Naive thymus-derived CD4-positive, alpha-beta T cell (primary cell): ENCODE results near the gene TOMM40L. TPM values are rescaled to one million over a fixed set of nuclear protein-coding genes. Genes with fewer than 3 reads are reported as not detected.

Experiments used
- ATAC-seq: fragments of 150-1000 bp; cut with Tn5 transposase; 2 replicates; pipeline ENCODE4 v1.10.0; 2021; ENCODE audit warnings: mild to moderate bottlenecking, moderate library complexity
- CTCF ChIA-PET: fragments of 350-600 bp; sonication (Branson Sonifier 250); formaldehyde crosslinking; loops from one replicate; lab custom pipeline; 2021; ENCODE audit warnings: antibody characterized with exemption; lab: Charles Lee
- POLR2A ChIA-PET: fragments of 350-600 bp; sonication (Branson Sonifier 250); formaldehyde crosslinking; loops from one replicate; lab custom pipeline; 2021; ENCODE audit warnings: antibody characterized with exemption, inconsistent platforms; lab: Charles Lee
- DNase-seq, 9 donors: peaks; one replicate each; pipeline versions ENCODE4 v3.0.0 to v3.0.0-alpha.2; 2020 to 2022; ENCODE audit warnings: mixed read lengths in 1 of 9
- H3K27ac ChIP-seq: one replicate; pipeline ENCODE4 v1.7.0; 2013; ENCODE audit warnings: mild to moderate bottlenecking, low read depth, low read length, moderate library complexity
- H3K27me3 ChIP-seq, 2 donors: one replicate each; pipeline ENCODE4 v1.7.0; 2013; ENCODE audit warnings: low read length in 2 of 2, mild to moderate bottlenecking in 2 of 2, moderate library complexity in 2 of 2; ENCODE audit not compliant: control insufficient read depth in 2 of 2, insufficient read depth in 2 of 2
- H3K36me3 ChIP-seq, 3 experiments: 1 replicate in 2 of 3; 2 replicates in 1 of 3; pipeline ENCODE4 v1.7.0; 2013; ENCODE audit warnings: low read length in 3 of 3, mild to moderate bottlenecking in 3 of 3, moderate library complexity in 1 of 3; ENCODE audit not compliant: insufficient read depth in 3 of 3, control insufficient read depth in 2 of 3
- H3K4me1 ChIP-seq, 2 donors: one replicate each; pipeline ENCODE4 v1.7.0; 2013; ENCODE audit warnings: low read length in 2 of 2, mild to moderate bottlenecking in 2 of 2, moderate library complexity in 1 of 2; ENCODE audit not compliant: control insufficient read depth in 2 of 2, insufficient read depth in 2 of 2
- H3K4me3 ChIP-seq: 2 replicates; pipeline ENCODE4 v1.7.0; 2013; ENCODE audit warnings: mild to moderate bottlenecking, low read length
- H3K9me3 ChIP-seq, 3 experiments: 1 replicate in 2 of 3; 2 replicates in 1 of 3; pipeline ENCODE4 v1.7.0; 2013; ENCODE audit warnings: low read length in 3 of 3; ENCODE audit not compliant: control insufficient read depth in 2 of 3
- H3K27ac Mint-ChIP-seq, 9 donors: one replicate each; pipeline ENCODE4 v1.8.0; 2020 to 2022; ENCODE audit warnings: mixed read lengths in 9 of 9, mild to moderate bottlenecking in 8 of 9, moderate library complexity in 5 of 9, inconsistent platforms in 2 of 9
- H3K27me3 Mint-ChIP-seq, 5 donors: one replicate each; pipeline ENCODE4 v1.8.0; 2021 to 2022; ENCODE audit warnings: mixed read lengths in 5 of 5, mild to moderate bottlenecking in 1 of 5
- H3K36me3 Mint-ChIP-seq, 5 donors: one replicate each; pipeline ENCODE4 v1.8.0; 2020 to 2022; ENCODE audit warnings: mixed read lengths in 5 of 5, mild to moderate bottlenecking in 3 of 5, inconsistent platforms in 1 of 5
- H3K4me1 Mint-ChIP-seq, 7 donors: one replicate each; pipeline ENCODE4 v1.8.0; 2020 to 2022; ENCODE audit warnings: mixed read lengths in 7 of 7, mild to moderate bottlenecking in 3 of 7, inconsistent platforms in 1 of 7
- H3K4me3 Mint-ChIP-seq, 10 donors: one replicate each; pipeline ENCODE4 v1.8.0; 2020 to 2022; ENCODE audit warnings: mild to moderate bottlenecking in 10 of 10, mixed read lengths in 10 of 10, moderate library complexity in 6 of 10, inconsistent platforms in 2 of 10
- H3K9me3 Mint-ChIP-seq, 11 donors: one replicate each; pipeline ENCODE4 v1.8.0; 2020 to 2022; ENCODE audit warnings: mixed read lengths in 11 of 11, mild to moderate bottlenecking in 4 of 11, inconsistent platforms in 1 of 11, moderate library complexity in 1 of 11
- intact Hi-C, 2 donors: fragments of 100-400 bp; cut with micrococcal nuclease; formaldehyde crosslinking; loops; one replicate each; pipeline ENCODE4 v1.15.1; 2023
- polyA plus RNA-seq, 2 donors: library from polyadenylated mRNA; unstranded; fragments of 300-500 nt; fragmentation: Illumina TruSeq; gene quantifications; one replicate each; pipeline ENCODE4 v1.2.3, GENCODE V29; 2021
- total RNA-seq, 6 experiments: library from RNA in 5 of 6; stranded (reverse) in 5 of 6; gene quantifications; 1 replicate in 5 of 6; 2 replicates in 1 of 6; pipeline ENCODE4 v1.2.3 and lab custom pipeline; 2021 to 2026

The TOMM40L gene
- total and polyA plus RNA-seq, 7 experiments from 2014 or later = 6.0 to 24.3 (median 10.1) TPM

DNA sequence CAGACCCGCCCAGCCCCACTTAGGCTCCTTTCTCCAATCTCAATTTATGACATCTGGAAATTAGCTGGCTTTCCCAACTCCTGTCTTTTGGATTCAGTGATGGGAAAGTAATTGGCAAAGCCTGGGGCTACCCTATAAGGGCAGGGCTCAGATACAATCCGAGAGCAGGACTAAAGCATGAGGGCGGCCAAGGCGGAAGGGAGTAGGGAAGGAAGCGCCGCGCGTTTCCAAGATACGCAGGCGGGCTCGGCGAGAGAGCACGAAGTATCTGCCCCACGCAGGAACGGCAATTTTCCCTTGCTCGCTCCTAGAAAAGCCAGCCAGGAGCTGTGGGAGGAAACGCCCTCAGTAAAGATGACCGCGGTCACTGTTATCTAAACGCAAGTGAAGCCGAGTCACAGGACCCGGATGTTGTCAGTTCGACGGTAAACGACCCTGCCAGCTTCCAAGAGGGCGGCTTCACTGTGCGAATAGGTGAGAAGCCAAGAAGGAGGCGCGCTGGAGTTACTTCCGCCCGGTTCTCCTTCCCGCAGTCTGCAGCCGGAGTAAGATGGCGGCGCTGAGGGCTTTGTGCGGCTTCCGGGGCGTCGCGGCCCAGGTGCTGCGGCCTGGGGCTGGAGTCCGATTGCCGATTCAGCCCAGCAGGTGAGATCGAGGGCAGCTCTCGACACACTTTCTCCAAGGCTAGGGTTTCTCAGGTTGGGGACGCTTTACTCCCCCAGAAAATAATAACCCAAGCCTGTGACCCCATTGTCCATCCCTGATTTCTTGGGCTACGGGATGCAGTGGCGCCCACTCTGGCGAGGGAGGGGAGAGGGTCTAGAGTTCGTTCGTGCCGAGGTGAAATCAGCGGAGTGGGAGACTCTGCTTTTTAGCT, 23.8 kb upstream of the TOMM40L start, which contains the start of gene NDUFS2:
Gene NDUFS2 (plus strand): TSS at position 532 of the 877 bp plus-strand sequence. CDS start 19 bp downstream, at position 551.
- Histone ChIP-seq H3K27me3 (no peaks in the 10 kb centered on the region), H3K9me3 (no peaks in the 10 kb centered on the region), H3K4me1 (peaks cover 35 to 60% of the 10 kb centered on the region in 2 donors), H3K36me3 (peaks cover 2 to 35% (median 12%) of the 10 kb centered on the region in 3 experiments), H3K27ac (peak within 1 kb of the TSS; percentile 97), H3K4me3 (peak within 1 kb of the TSS; percentile 78)
- POLR2A ChIA-PET = interaction anchor here (0.6 to 29.1 kb wide), 28 partner anchors 9 to 187 kb away, joined by 3 to 508 read pairs (median 7); partner anchors contain the start of genes APOA2, B4GALT3, CFAP126 and FCER1G
- intact Hi-C loops = loop anchor here (1.0 to 2.0 kb wide), 10 partner anchors 10 to 338 kb away; partner anchors contain the start of genes PPOX (in 2 of the 2), UFC1 (in 2 of the 2), USP21 (in 2 of the 2) and B4GALT3 (in 1 of the 2)
- CTCF ChIA-PET = interaction anchor here (0.6 to 6.1 kb wide), 17 partner anchors 9 to 180 kb away, joined by 3 to 66 read pairs (median 4); partner anchors contain the start of genes APOA2, B4GALT3, PPOX and TOMM40L
- Mint-ChIP-seq H3K4me3 (peak within 1 kb of the TSS; percentile 90 to 98 (median 95)), H3K4me1 (peaks cover 36 to 83% (median 66%) of the 10 kb centered on the region in 7 donors), H3K36me3 (peaks cover 13 to 24% (median 19%) of the 10 kb centered on the region in 5 donors), H3K27me3 (no peaks in the 10 kb centered on the region), H3K9me3 (peaks cover 0 to 1% (median 0%) of the 10 kb centered on the region in 11 donors), H3K27ac (peak within 1 kb of the TSS; percentile 96 to 99 (median 98))
- DNase-seq (peak; percentile 71 to 98 (median 92)), ATAC-seq (peak; percentile 99)

- H3K36me3 ChIP-seq = peaks cover 20 to 66% (median 37%) of the 10 kb centered on the region in 3 experiments
- no peaks in the 10 kb centered on the region for H3K27me3 ChIP-seq
- no peak overlapping the region for H3K27ac ChIP-seq
- H3K4me3 ChIP-seq = no peak overlapping the region
- ChIA-PET POLR2A (interaction anchor here (0.7 to 29.1 kb wide), 9 partner anchors 9 to 97 kb away, joined by 3 to 508 read pairs (median 6); partner anchors contain the start of genes APOA2, FCER1G, PPOX and TOMM40L), CTCF (interaction anchor here (0.7 to 6.1 kb wide), 9 partner anchors 15 to 182 kb away, joined by 3 to 66 read pairs (median 5); partner anchors contain the start of genes PPOX and TOMM40L)
- Mint-ChIP-seq H3K4me1 (peaks cover 17 to 73% (median 61%) of the 10 kb centered on the region in 7 donors), H3K27me3 (no peaks in the 10 kb centered on the region), H3K4me3 (no peak overlapping the region), H3K9me3 (no peaks in the 10 kb centered on the region), H3K36me3 (peaks cover 22 to 42% (median 34%) of the 10 kb centered on the region in 5 donors), H3K27ac (peak overlapping the region in 5 of 9 donors; percentile 10 to 88 (median 64))
- H3K9me3 ChIP-seq = no peaks in the 10 kb centered on the region
- intact Hi-C loops = no loop called here
- DNase-seq (no peak), ATAC-seq (no peak)
- peaks cover 18 to 49% of the 10 kb centered on the region in 2 donors for H3K4me1 ChIP-seq
Observed at GRCh38 chr1:161206411-161207140, 19.3 kb upstream of the TOMM40L start.

DNA sequence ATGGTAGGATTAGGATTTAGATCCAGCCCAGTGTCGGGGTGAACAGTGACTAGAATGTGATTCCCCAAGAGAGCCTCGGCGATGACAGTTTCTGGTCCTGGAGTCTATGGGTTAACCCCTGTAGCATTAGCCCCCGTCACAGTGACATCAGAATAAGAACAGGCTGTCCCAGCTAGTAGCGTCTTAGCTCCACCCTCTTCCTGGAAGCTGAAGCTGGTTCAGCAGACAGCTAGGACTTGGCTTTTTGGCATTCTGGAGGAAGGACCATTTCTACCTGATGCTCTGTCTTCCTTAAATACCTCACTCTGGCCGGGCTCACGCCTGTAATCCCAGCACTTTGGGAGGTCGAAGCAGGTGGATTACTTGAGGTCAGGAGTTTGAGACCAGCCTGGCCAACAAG, 18.7 kb upstream of the TOMM40L start:
- Mint-ChIP-seq H3K27me3 (no peaks in the 10 kb centered on the region), H3K9me3 (no peaks in the 10 kb centered on the region), H3K36me3 (peaks cover 25 to 46% (median 37%) of the 10 kb centered on the region in 5 donors), H3K4me1 (peaks cover 17 to 71% (median 55%) of the 10 kb centered on the region in 7 donors), H3K27ac (peak overlapping the region in 3 of 9 donors; percentile 2 to 52 (median 10)), H3K4me3 (no peak overlapping the region)
- H3K27me3 ChIP-seq = no peaks in the 10 kb centered on the region
- H3K4me1 ChIP-seq = peaks cover 16 to 45% of the 10 kb centered on the region in 2 donors
- ATAC-seq (no peak), DNase-seq (no peak)
- H3K36me3 ChIP-seq = peaks cover 23 to 72% (median 43%) of the 10 kb centered on the region in 3 experiments
- H3K9me3 ChIP-seq = no peaks in the 10 kb centered on the region
- H3K4me3 ChIP-seq = no peak overlapping the region
- POLR2A ChIA-PET = interaction anchor here (0.6 to 29.1 kb wide), 4 partner anchors 16 to 83 kb away, joined by 4 to 508 read pairs (median 113); partner anchors contain the start of genes APOA2, FCER1G, PPOX and TOMM40L
- intact Hi-C loops = no loop called here
- CTCF ChIA-PET = interaction anchor here (1.0 to 6.1 kb wide), 5 partner anchors 15 to 167 kb away, joined by 3 to 66 read pairs (median 21); partner anchors contain the start of gene TOMM40L
- no peak overlapping the region for H3K27ac ChIP-seq

DNA sequence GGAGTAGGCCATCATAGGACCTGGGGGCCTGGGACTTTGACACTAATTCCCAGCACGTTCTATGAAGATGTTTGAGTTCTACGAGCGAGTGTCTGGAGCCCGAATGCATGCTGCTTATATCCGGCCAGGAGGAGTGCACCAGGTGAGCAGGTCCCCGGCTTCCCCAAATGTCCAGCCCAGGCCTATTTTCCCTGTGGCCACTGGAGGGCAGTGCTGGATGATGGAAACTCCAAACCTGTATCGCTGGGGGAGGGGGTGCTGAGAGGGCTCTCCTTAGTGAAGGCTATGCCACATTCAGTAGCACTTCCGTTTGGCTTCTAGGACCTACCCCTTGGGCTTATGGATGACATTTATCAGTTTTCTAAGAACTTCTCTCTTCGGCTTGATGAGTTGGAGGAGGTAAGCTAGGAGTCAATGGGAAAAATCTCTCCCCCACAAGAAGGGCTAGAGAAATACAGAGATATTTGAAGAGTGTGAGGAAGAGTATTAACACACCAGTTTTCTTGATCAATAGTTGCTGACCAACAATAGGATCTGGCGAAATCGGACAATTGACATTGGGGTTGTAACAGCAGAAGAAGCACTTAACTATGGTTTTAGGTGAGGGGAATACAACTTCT, 16.0 kb upstream of the TOMM40L start:
- Histone ChIP-seq H3K27ac (peak overlapping the region; percentile 27), H3K4me3 (no peak overlapping the region), H3K27me3 (no peaks in the 10 kb centered on the region), H3K9me3 (no peaks in the 10 kb centered on the region), H3K4me1 (peaks cover 0 to 31% of the 10 kb centered on the region in 2 donors), H3K36me3 (peaks cover 32 to 83% (median 45%) of the 10 kb centered on the region in 3 experiments)
- no peaks in the 10 kb centered on the region for H3K27me3 Mint-ChIP-seq
- DNase-seq (peak; percentile 53 to 79 (median 73)), ATAC-seq (peak; percentile 98)
- peaks cover 22 to 60% (median 43%) of the 10 kb centered on the region in 5 donors for H3K36me3 Mint-ChIP-seq
- no peaks in the 10 kb centered on the region for H3K9me3 Mint-ChIP-seq
- ChIA-PET POLR2A (interaction anchor here (1.4 to 29.1 kb wide), 4 partner anchors 7 to 80 kb away, joined by 4 to 508 read pairs (median 9); partner anchors contain the start of genes APOA2, FCER1G, NDUFS2 and TOMM40L), CTCF (interaction anchor here (0.6 to 6.9 kb wide), 14 partner anchors 8 to 174 kb away, joined by 3 to 74 read pairs (median 8); partner anchors contain the start of genes ADAMTS4, APOA2, NDUFS2 and TOMM40L)
- no peak overlapping the region for H3K4me3 Mint-ChIP-seq
- peaks cover 12 to 49% (median 41%) of the 10 kb centered on the region in 7 donors for H3K4me1 Mint-ChIP-seq
- peak overlapping the region in 8 of 9 donors; percentile 60 to 89 (median 66) for H3K27ac Mint-ChIP-seq
- intact Hi-C loops = loop anchor here (1.0 kb wide), 6 partner anchors 15 to 172 kb away; partner anchors contain the start of gene PPOX (in 1 of the 2)

GRCh38 chr1:161214369-161214768, 11.5 kb upstream of the TOMM40L start:
- H3K4me1 ChIP-seq = peaks cover 0 to 39% of the 10 kb centered on the region in 2 donors
- H3K27me3 Mint-ChIP-seq = no peaks in the 10 kb centered on the region
- no peak for ATAC-seq

More at GRCh38 chr1:161214369-161214768, 11.5 kb upstream of the TOMM40L start:
- DNase-seq = no peak
- CTCF ChIA-PET = interaction anchor here (6.9 kb wide), 1 partner anchor 12 kb away, joined by 74 read pairs; the partner anchor contains the start of gene TOMM40L
- H3K4me3 ChIP-seq = no peak overlapping the region
- H3K9me3 ChIP-seq = no peaks in the 10 kb centered on the region
- H3K9me3 Mint-ChIP-seq = no peaks in the 10 kb centered on the region
- peaks cover 34 to 61% (median 50%) of the 10 kb centered on the region in 7 donors for H3K4me1 Mint-ChIP-seq
- intact Hi-C loops = no loop called here
- no peak overlapping the region for H3K27ac ChIP-seq
- POLR2A ChIA-PET = interaction anchor here (16.8 kb wide), 1 partner anchor 15 kb away, joined by 508 read pairs; the partner anchor contains the start of genes ADAMTS4 and NDUFS2
- peak overlapping the region in 5 of 9 donors; percentile 30 to 99 (median 78) for H3K27ac Mint-ChIP-seq
- H3K27me3 ChIP-seq = no peaks in the 10 kb centered on the region
- H3K36me3 Mint-ChIP-seq = peaks cover 14 to 44% (median 33%) of the 10 kb centered on the region in 5 donors
- H3K4me3 Mint-ChIP-seq = no peak overlapping the region
- H3K36me3 ChIP-seq = peaks cover 24 to 55% (median 24%) of the 10 kb centered on the region in 3 experiments
